ENCODE data around the gene GCHFR. TPM values are rescaled to one million over a fixed set of nuclear protein-coding genes. Genes with fewer than 3 reads are reported as not detected.

The GCHFR gene
- total and polyA plus RNA-seq, 2 experiments from 2014 or later, result 97.2 to 213 TPM

- Histone ChIP-seq H3K9me2 (replicated peaks; ENCODE audit: insufficient read depth) (no peaks in the 10 kb centered on the region), H4K20me1 (ENCODE audit: insufficient read depth, poor library complexity, severe bottlenecking) (no peaks in the 10 kb centered on the region), H2AFZ (no peak overlapping the region), H3K79me2 (no peaks in the 10 kb centered on the region), H3K27ac (no peak overlapping the region), H3K4me3 (no peak overlapping the region), H3K4me1 (ENCODE audit: insufficient read depth) (peaks cover 6% of the 10 kb centered on the region), H3K27me3 (no peaks in the 10 kb centered on the region), H3K4me2 (no peak overlapping the region), H3K9me3 (ENCODE audit: low read depth) (no peaks in the 10 kb centered on the region), H3K36me3 (replicated peaks; ENCODE audit: insufficient read depth, low read depth) (no peaks in the 10 kb centered on the region)
- WGBS (ENCODE audit: low lambda C conversion rate, missing lambda C conversion rate), result 98% methylated on average over 10 of the region's 10 CpGs
- no peak for TF ChIP-seq EZH2 (IDR thresholded peaks at IDR 0.05; ENCODE audit: borderline replicate concordance)
- TF ChIP-seq CTCF (IDR thresholded peaks at IDR 0.05; ENCODE audit: poor library complexity), result no peak
- no peak for TF ChIP-seq EZH2phosphoT487 (IDR thresholded peaks at IDR 0.05; ENCODE audit: low read depth, severe bottlenecking, unreplicated experiment)
- no peak for DNase-seq (ENCODE audit: low spot score)
Observed at GRCh38 chr15:40775007-40775406, 11.1 kb downstream of the GCHFR start.

GRCh38 chr15:40775740-40776536, 12.1 kb downstream of the GCHFR start:
- Histone ChIP-seq H4K20me1 (ENCODE audit: insufficient read depth, poor library complexity, severe bottlenecking) (no peaks in the 10 kb centered on the region), H3K27ac (no peak overlapping the region), H3K4me2 (no peak overlapping the region), H3K79me2 (no peaks in the 10 kb centered on the region), H3K9me3 (ENCODE audit: low read depth) (no peaks in the 10 kb centered on the region), H3K4me1 (ENCODE audit: insufficient read depth) (no peaks in the 10 kb centered on the region), H2AFZ (no peak overlapping the region), H3K4me3 (no peak overlapping the region), H3K36me3 (replicated peaks; ENCODE audit: insufficient read depth, low read depth) (no peaks in the 10 kb centered on the region), H3K9me2 (replicated peaks; ENCODE audit: insufficient read depth) (no peaks in the 10 kb centered on the region), H3K27me3 (no peaks in the 10 kb centered on the region)
- no peak for DNase-seq (ENCODE audit: low spot score)
- WGBS (ENCODE audit: low lambda C conversion rate, missing lambda C conversion rate), result 97% methylated on average over 14 of the region's 14 CpGs
- no peak for TF ChIP-seq CTCF (IDR thresholded peaks at IDR 0.05; ENCODE audit: poor library complexity)
- TF ChIP-seq EZH2 (IDR thresholded peaks at IDR 0.05; ENCODE audit: borderline replicate concordance), result no peak
- TF ChIP-seq EZH2phosphoT487 (IDR thresholded peaks at IDR 0.05; ENCODE audit: low read depth, severe bottlenecking, unreplicated experiment), result no peak

- Histone ChIP-seq H3K4me1 (ENCODE audit: insufficient read depth) (no peaks in the 10 kb centered on the region), H3K36me3 (replicated peaks; ENCODE audit: insufficient read depth, low read depth) (no peaks in the 10 kb centered on the region), H3K9me3 (ENCODE audit: low read depth) (no peaks in the 10 kb centered on the region), H4K20me1 (ENCODE audit: insufficient read depth, poor library complexity, severe bottlenecking) (no peaks in the 10 kb centered on the region), H3K4me3 (no peak overlapping the region), H2AFZ (no peak overlapping the region), H3K9me2 (replicated peaks; ENCODE audit: insufficient read depth) (no peaks in the 10 kb centered on the region), H3K4me2 (no peak overlapping the region), H3K79me2 (no peaks in the 10 kb centered on the region), H3K27me3 (no peaks in the 10 kb centered on the region), H3K27ac (no peak overlapping the region)
- no peak for DNase-seq (ENCODE audit: low spot score)
- TF ChIP-seq EZH2 (IDR thresholded peaks at IDR 0.05; ENCODE audit: borderline replicate concordance), result no peak
- no peak for TF ChIP-seq EZH2phosphoT487 (IDR thresholded peaks at IDR 0.05; ENCODE audit: low read depth, severe bottlenecking, unreplicated experiment)
- TF ChIP-seq CTCF (IDR thresholded peaks at IDR 0.05; ENCODE audit: poor library complexity), result no peak
- 95% methylated on average over 11 of the region's 11 CpGs for WGBS (ENCODE audit: low lambda C conversion rate, missing lambda C conversion rate)
Observed at GRCh38 chr15:40776537-40777141, 12.8 kb downstream of the GCHFR start.

Measured in hepatocyte (in vitro differentiated cells).